Measurements from ENCODE around the gene GPA33. TPM values are rescaled to one million over a fixed set of nuclear protein-coding genes. Genes with fewer than 3 reads are reported as not detected.
"Not testable (repeated sequence)": the region's sequence is repeated elsewhere in the genome, so short reads cannot be mapped to it uniquely, and the experiment has no call there.

GPA33 gene
- total and polyA plus RNA-seq, 5 donors: 0.11 to 0.36 (median 0.23) TPM; not detected in 1

- intact Hi-C loops (cut with DNase I): loop anchor here (1.0 to 5.0 kb wide), 4 partner anchors 144 to 174 kb away; no protein-coding TSS in a partner anchor
- Histone ChIP-seq H3K27ac (ENCODE audit: low read length) (no peak overlapping the region), H3K9me3 (ENCODE audit: control insufficient read depth, low read length) (no peaks in the 10 kb centered on the region), H3K4me3 (ENCODE audit: low read length) (no peak overlapping the region), H3K27me3 (ENCODE audit: control insufficient read depth, insufficient read depth) (no peaks in the 10 kb centered on the region), H3K4me1 (ENCODE audit: control insufficient read depth, insufficient read depth, low read length) (no peaks in the 10 kb centered on the region)
- 56% methylated on average over 10 of the region's 10 CpGs for WGBS
- ATAC-seq (peak in 1 of 2 donors; percentile 11), DNase-seq (no peak)
Measured at GRCh38 chr1:167056529-167057231, 33.5 kb downstream of the GPA33 start.

- DNase-seq: no peak
- Histone ChIP-seq H3K9me3 (ENCODE audit: control insufficient read depth, low read length) (no peaks in the 10 kb centered on the region), H3K4me3 (ENCODE audit: low read length) (no peak overlapping the region), H3K27ac (ENCODE audit: low read length) (no peak overlapping the region), H3K27me3 (ENCODE audit: control insufficient read depth, insufficient read depth) (no peaks in the 10 kb centered on the region), H3K4me1 (ENCODE audit: control insufficient read depth, insufficient read depth, low read length) (no peaks in the 10 kb centered on the region)
- 76% methylated on average over 14 of the region's 14 CpGs for WGBS
- intact Hi-C loops (cut with DNase I): loop anchor here in 3 of 4 donors (5.0 kb wide), 3 partner anchors 143 to 173 kb away; no protein-coding TSS in a partner anchor
- ATAC-seq: no peak
Measured at GRCh38 chr1:167054946-167055630, 35.1 kb downstream of the GPA33 start.

GRCh38 chr1:167054531-167054930, 35.6 kb downstream of the GPA33 start:
- H3K4me3 ChIP-seq (ENCODE audit: low read length): no peak overlapping the region
- no peaks in the 10 kb centered on the region for H3K27me3 ChIP-seq (ENCODE audit: control insufficient read depth, insufficient read depth)
- intact Hi-C loops (cut with DNase I): loop anchor here in 1 of 4 donors (5.0 kb wide), 1 partner anchor 147 kb away; no protein-coding TSS in a partner anchor
- DNase-seq (no peak), ATAC-seq (no peak)
- H3K4me1 ChIP-seq (ENCODE audit: control insufficient read depth, insufficient read depth, low read length): no peaks in the 10 kb centered on the region
- H3K27ac ChIP-seq (ENCODE audit: low read length): no peak overlapping the region
- H3K9me3 ChIP-seq (ENCODE audit: control insufficient read depth, low read length): no peaks in the 10 kb centered on the region
- WGBS: 68% methylated on average over 3 of the region's 3 CpGs

- Histone ChIP-seq H3K27ac (ENCODE audit: low read length) (no peak overlapping the region), H3K4me3 (ENCODE audit: low read length) (no peak overlapping the region), H3K4me1 (ENCODE audit: control insufficient read depth, insufficient read depth, low read length) (no peaks in the 10 kb centered on the region), H3K27me3 (ENCODE audit: control insufficient read depth, insufficient read depth) (no peaks in the 10 kb centered on the region), H3K9me3 (ENCODE audit: control insufficient read depth, low read length) (no peaks in the 10 kb centered on the region)
- WGBS: 70% methylated on average over 8 of the region's 8 CpGs
- ATAC-seq (peak in 1 of 2 donors; percentile 42), DNase-seq (no peak)
- intact Hi-C loops (cut with DNase I): loop anchor here in 1 of 4 donors (5.0 kb wide), 1 partner anchor 145 kb away; no protein-coding TSS in a partner anchor
Measured at GRCh38 chr1:167052389-167052788, 37.8 kb downstream of the GPA33 start.

- Histone ChIP-seq H3K27ac (ENCODE audit: low read length) (no peak overlapping the region), H3K4me1 (ENCODE audit: control insufficient read depth, insufficient read depth, low read length) (no peaks in the 10 kb centered on the region), H3K27me3 (ENCODE audit: control insufficient read depth, insufficient read depth) (no peaks in the 10 kb centered on the region), H3K9me3 (ENCODE audit: control insufficient read depth, low read length) (no peaks in the 10 kb centered on the region), H3K4me3 (ENCODE audit: low read length) (no peak overlapping the region)
- DNase-seq (no peak), ATAC-seq (no peak)
- intact Hi-C loops (cut with DNase I): loop anchor here in 1 of 4 donors (5.0 kb wide), 1 partner anchor 145 kb away; no protein-coding TSS in a partner anchor
- 96% methylated on average over 5 of the region's 5 CpGs for WGBS
Measured at GRCh38 chr1:167051907-167052306, 38.3 kb downstream of the GPA33 start.

- ATAC-seq: peak; percentile 83 to 92
- H3K4me3 ChIP-seq (ENCODE audit: low read length): peak overlapping the region; percentile 41
- 22% methylated on average over 21 of the region's 21 CpGs for WGBS
Measured at GRCh38 chr1:167043752-167044488, 46.3 kb downstream of the GPA33 start.

GRCh38 chr1:167033646-167034045, 56.5 kb downstream of the GPA33 start:
- 41% methylated on average over 2 of the region's 2 CpGs for WGBS
- Histone ChIP-seq H3K9me3 (ENCODE audit: control insufficient read depth, low read length) (no peaks in the 10 kb centered on the region), H3K4me3 (ENCODE audit: low read length) (no peak overlapping the region), H3K4me1 (ENCODE audit: control insufficient read depth, insufficient read depth, low read length) (no peaks in the 10 kb centered on the region), H3K27ac (ENCODE audit: low read length) (no peak overlapping the region), H3K27me3 (ENCODE audit: control insufficient read depth, insufficient read depth) (no peaks in the 10 kb centered on the region)
- intact Hi-C loops (cut with DNase I): no loop called here
- DNase-seq (no peak), ATAC-seq (peak in 1 of 2 donors; percentile 72)

More at GRCh38 chr1:167043752-167044488, 46.3 kb downstream of the GPA33 start:
- peak; percentile 53 to 83 (median 72) for DNase-seq
- intact Hi-C loops (cut with DNase I): no loop called here
- H3K9me3 ChIP-seq (ENCODE audit: control insufficient read depth, low read length): no peaks in the 10 kb centered on the region
- no peaks in the 10 kb centered on the region for H3K27me3 ChIP-seq (ENCODE audit: control insufficient read depth, insufficient read depth)
- H3K27ac ChIP-seq (ENCODE audit: low read length): no peak overlapping the region
- no peaks in the 10 kb centered on the region for H3K4me1 ChIP-seq (ENCODE audit: control insufficient read depth, insufficient read depth, low read length)

GRCh38 chr1:167029553-167029952, 60.6 kb downstream of the GPA33 start:
- ATAC-seq; H3K4me3 ChIP-seq (ENCODE audit: low read length); intact Hi-C loops (cut with DNase I); H3K4me1 ChIP-seq (ENCODE audit: control insufficient read depth, insufficient read depth, low read length); H3K27ac ChIP-seq (ENCODE audit: low read length); H3K9me3 ChIP-seq (ENCODE audit: control insufficient read depth, low read length); H3K27me3 ChIP-seq (ENCODE audit: control insufficient read depth, insufficient read depth); DNase-seq: not testable (repeated sequence)
- WGBS: 95% methylated on average over 27 of the region's 27 CpGs

GRCh38 chr1:167022384-167022783, 67.8 kb downstream of the GPA33 start:
- H3K27ac ChIP-seq (ENCODE audit: low read length): no peak overlapping the region
- no peaks in the 10 kb centered on the region for H3K27me3 ChIP-seq (ENCODE audit: control insufficient read depth, insufficient read depth)
- intact Hi-C loops (cut with DNase I): no loop called here
- no peak for ATAC-seq
- no peak for DNase-seq
- H3K4me3 ChIP-seq (ENCODE audit: low read length): no peak overlapping the region
- WGBS: 86% methylated on average over 1 of the region's 1 CpG
- H3K4me1 ChIP-seq (ENCODE audit: control insufficient read depth, insufficient read depth, low read length): no peaks in the 10 kb centered on the region
- H3K9me3 ChIP-seq (ENCODE audit: control insufficient read depth, low read length): no peaks in the 10 kb centered on the region

GRCh38 chr1:167016100-167016750, 74.0 kb downstream of the GPA33 start:
- ATAC-seq (no peak), DNase-seq (no peak)
- Histone ChIP-seq H3K4me1 (ENCODE audit: control insufficient read depth, insufficient read depth, low read length) (no peaks in the 10 kb centered on the region), H3K4me3 (ENCODE audit: low read length) (no peak overlapping the region), H3K27me3 (ENCODE audit: control insufficient read depth, insufficient read depth) (no peaks in the 10 kb centered on the region), H3K9me3 (ENCODE audit: control insufficient read depth, low read length) (no peaks in the 10 kb centered on the region), H3K27ac (ENCODE audit: low read length) (no peak overlapping the region)
- intact Hi-C loops (cut with DNase I): no loop called here
- 44% methylated on average over 6 of the region's 6 CpGs for WGBS

Data from right cardiac atrium (tissue), 5 donors.